A549 (cell line): ENCODE results near the gene NELFB. TPM values are rescaled to one million over a fixed set of nuclear protein-coding genes. Genes with fewer than 3 reads are reported as not detected.

Experiments used
- ATAC-seq, 2 experiments: fragments of 200-7000 bp in 1 of 2; fragments of >200 bp in 1 of 2; cut with Nextera tagmentation in 1 of 2; cut with Tn5 transposase in 1 of 2; 3 replicates each; pipeline versions ENCODE4 v1.8.0 to v1.9.1; 2018 to 2020; ENCODE audit warnings: mild to moderate bottlenecking in 1 of 2, moderate library complexity in 1 of 2
- CTCF ChIA-PET: fragments of 300-600 bp; sonication (Branson Sonifier 250); formaldehyde crosslinking; extraction: SDS; loops from one replicate; lab custom pipeline; 2021; ENCODE audit warnings: antibody characterized with exemption, inconsistent platforms; lab: Yijun Ruan, JAX
- POLR2A ChIA-PET: fragments of 350-600 bp; formaldehyde crosslinking; extraction: SDS; loops from one replicate; lab custom pipeline; 2021; ENCODE audit warnings: antibody characterized with exemption, inconsistent platforms; lab: Yijun Ruan, JAX
- DNase-seq, 2 experiments: peaks; one replicate each; pipeline versions ENCODE4 v3.0.0 to v3.0.0-alpha.2; 2011 to 2016; ENCODE audit warnings: low read depth in 1 of 2, low spot score in 1 of 2
- FAIRE-seq: peaks from 2 replicates; lab custom pipeline; 2011; peaks lifted over from hg19 to GRCh38; lab: Jason Lieb, UNC
- H3K27ac ChIP-seq, 2 experiments: fragments of >200 bp; sonication (Bioruptor Twin); formaldehyde crosslinking; 3 replicates each; pipeline ENCODE4 v1.5.1; 2016 to 2017
- H3K4me1 ChIP-seq: fragments of >200 bp; sonication (Bioruptor Twin); formaldehyde crosslinking; 3 replicates; pipeline ENCODE4 v1.6.1; 2016
- H3K4me2 ChIP-seq: fragments of >200 bp; sonication (Bioruptor Twin); formaldehyde crosslinking; 3 replicates; pipeline ENCODE4 v1.6.1; 2016
- H3K4me3 ChIP-seq: fragments of >200 bp; sonication (Bioruptor Twin); formaldehyde crosslinking; 3 replicates; pipeline ENCODE4 v1.5.1; 2016
- H3K9me3 ChIP-seq: fragments of >200 bp; sonication (Bioruptor Twin); formaldehyde crosslinking; 3 replicates; pipeline ENCODE4 v1.6.1; 2016
- BHLHE40 ChIP-seq: IDR thresholded peaks from 2 replicates; pipeline ENCODE4 v1.6.1; 2012; ENCODE audit warnings: low read depth, low read length, inconsistent platforms
- CBX8 ChIP-seq: fragments of 200-600 bp; sonication (generic); IDR thresholded peaks from 2 replicates; pipeline ENCODE4 v1.6.1; 2016
- CEBPB ChIP-seq, 2 experiments: fragments of >200 bp in 1 of 2; sonication (Bioruptor Twin) in 1 of 2; formaldehyde crosslinking in 1 of 2; IDR thresholded peaks; 2 replicates each; pipeline ENCODE4 v1.6.1; 2012 to 2016
- EHF ChIP-seq: fragments of 250-450 bp; sonication (Bioruptor Pico); IDR thresholded peaks from 2 replicates; pipeline ENCODE4 v1.5.0; 2020; ENCODE audit warnings: mild to moderate bottlenecking
- EP300 ChIP-seq, 2 experiments: fragments of >200 bp; sonication (Bioruptor Twin); formaldehyde crosslinking; IDR thresholded peaks; 2 replicates in 1 of 2; 3 replicates in 1 of 2; pipeline ENCODE4 v1.6.1; 2016 to 2017
- FOSL2 ChIP-seq, 2 experiments: fragments of 450-650 bp in 1 of 2; fragments of >200 bp in 1 of 2; sonication (Bioruptor Twin) in 1 of 2; formaldehyde crosslinking; IDR thresholded peaks; 2 replicates each; pipeline versions ENCODE4 v1.5.0 to v1.6.1; 2016 to 2020; ENCODE audit warnings: mild to moderate bottlenecking in 1 of 2, moderate library complexity in 1 of 2
- JUNB ChIP-seq: fragments of >200 bp; sonication (Bioruptor Twin); formaldehyde crosslinking; IDR thresholded peaks from 2 replicates; pipeline ENCODE4 v1.6.1; 2016
- MAFK ChIP-seq: fragments of 450-650 bp; IDR thresholded peaks from 2 replicates; pipeline ENCODE4 v1.6.1; 2014; ENCODE audit not compliant: partially characterized antibody
- MAZ ChIP-seq: fragments of 150-350 bp; IDR thresholded peaks from 2 replicates; pipeline ENCODE4 v1.6.1; 2014; ENCODE audit warnings: antibody characterized with exemption, low read depth, low read length, borderline replicate concordance
- PHF8 ChIP-seq: fragments of 200-600 bp; sonication (generic); IDR thresholded peaks from 2 replicates; pipeline ENCODE4 v1.6.1; 2016; ENCODE audit warnings: low read depth, mild to moderate bottlenecking, antibody characterized with exemption, moderate library complexity, borderline replicate concordance
- RAD21 ChIP-seq, 2 experiments: fragments of >200 bp in 1 of 2; sonication (Bioruptor Twin) in 1 of 2; formaldehyde crosslinking in 1 of 2; IDR thresholded peaks in 1 of 2; conservative IDR thresholded peaks in 1 of 2; 2 replicates in 1 of 2; 3 replicates in 1 of 2; pipeline ENCODE4 v1.6.1; 2012 to 2018; ENCODE audit warnings: inconsistent platforms in 1 of 2
- RNF2 ChIP-seq: fragments of 200-600 bp; sonication (generic); IDR thresholded peaks from 2 replicates; pipeline ENCODE4 v1.6.1; 2016; ENCODE audit warnings: low read depth, mild to moderate bottlenecking, antibody characterized with exemption, moderate library complexity, borderline replicate concordance
- SREBF2 ChIP-seq: fragments of 450-650 bp; IDR thresholded peaks from 2 replicates; pipeline ENCODE4 v1.6.1; 2014; ENCODE audit warnings: mild to moderate bottlenecking, moderate library complexity
- TFCP2L1 ChIP-seq: fragments of 250-450 bp; sonication (Bioruptor Pico); IDR thresholded peaks from 2 replicates; pipeline ENCODE4 v1.5.0; 2021; ENCODE audit warnings: mild to moderate bottlenecking
- TP53 ChIP-seq: fragments of 250-450 bp; sonication (Bioruptor Pico); IDR thresholded peaks from 2 replicates; pipeline ENCODE4 v1.5.0; 2021; ENCODE audit warnings: mild to moderate bottlenecking, moderate library complexity
- ZFP36 ChIP-seq: fragments of 450-650 bp; IDR thresholded peaks from 2 replicates; pipeline ENCODE4 v1.6.1; 2014; ENCODE audit warnings: borderline replicate concordance; ENCODE audit not compliant: partially characterized antibody
- ZSCAN20 ChIP-seq: fragments of 250-450 bp; sonication (Bioruptor Pico); IDR thresholded peaks from 2 replicates; pipeline ENCODE4 v1.8.0; 2022; ENCODE audit warnings: mild to moderate bottlenecking, moderate library complexity
- WGBS: methylation state at CpG from one replicate; pipeline ENCODE4 v1.1.6; 2017; ENCODE audit errors: missing lambda C conversion rate; 5-methylcytosine and 5-hydroxymethylcytosine counted together
- polyA plus RNA-seq, 4 experiments: library from polyadenylated mRNA; depleted of rRNA in 3 of 4; stranded (reverse); fragments of >200 nt; fragmentation: RNase III in 1 of 4; extraction: RNeasy Plus Mini Kit Qiagen cat#74134 plus additional on column Dnase treatment in 1 of 4; gene quantifications; 2 replicates in 3 of 4; 3 replicates in 1 of 4; pipeline ENCODE4 v1.2.3, GENCODE V29; 2011 to 2017
- TF ChIP-seq, protein P1 (sequence below): fragments of 150-350 bp; IDR thresholded peaks from 2 replicates; pipeline ENCODE4 v1.6.1; 2014; ENCODE audit warnings: low read depth, mild to moderate bottlenecking, low read length
- TF ChIP-seq, protein P2 (sequence below): IDR thresholded peaks from 2 replicates; pipeline ENCODE4 v1.6.1; 2012
- TF ChIP-seq, protein P3 (sequence below): IDR thresholded peaks from 2 replicates; pipeline ENCODE4 v1.6.1; 2012
- TF ChIP-seq, protein P4 (sequence below): fragments of 250-450 bp; sonication (Bioruptor Pico); IDR thresholded peaks from 2 replicates; pipeline ENCODE4 v1.5.0; 2021; ENCODE audit warnings: mild to moderate bottlenecking, moderate library complexity, borderline replicate concordance

NELFB gene
- polyA plus RNA-seq, 2 of the 4 experiments (the other 2 are of a cell fraction): 31.8 to 45.3 TPM

DNA sequence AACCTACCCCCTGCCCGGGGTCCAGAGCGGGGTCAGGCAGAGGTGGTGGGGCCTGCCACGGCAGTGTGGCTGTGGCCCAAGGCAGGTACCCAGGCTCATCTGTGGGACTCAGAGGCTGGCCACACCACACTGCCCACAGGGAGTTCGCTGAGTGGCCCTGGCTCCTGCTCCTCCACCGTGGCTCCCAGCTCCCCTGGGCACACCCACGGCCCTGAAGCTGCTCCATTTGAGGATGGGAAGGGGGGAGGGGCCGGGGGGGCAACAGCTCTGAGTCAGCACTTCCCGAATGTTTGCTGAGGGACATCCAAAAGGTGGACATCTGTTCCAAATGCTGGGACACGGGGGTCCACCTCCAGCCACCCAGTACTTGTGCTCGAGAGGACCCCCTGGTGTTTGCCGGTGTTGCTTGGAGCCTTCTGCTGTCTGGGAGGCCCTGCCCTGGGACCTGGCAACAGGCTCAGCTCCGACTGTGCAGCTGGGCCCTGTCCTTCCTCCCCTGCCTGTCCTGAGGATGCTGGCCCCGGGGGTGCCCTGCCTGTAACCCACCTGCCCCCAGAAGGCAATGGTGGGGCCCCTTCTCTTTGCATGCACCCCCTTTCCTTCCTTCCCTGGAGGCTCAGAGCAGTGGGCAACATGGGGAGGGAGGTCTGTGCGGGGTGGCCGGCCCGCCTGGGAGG, 49.4 kb downstream of the NELFB start:
- TF ChIP-seq EHF (CRISPR knock-in tag) (no peak), FOSL2 (IDR thresholded peaks at IDR 0.05) (no peak), FOSL2 (CRISPR knock-in tag; IDR thresholded peaks at IDR 0.05) (no peak), CEBPB (IDR thresholded peaks at IDR 0.05) (no peak), SREBF2 (no peak), MAFK (peak; percentile 41), TFCP2L1 (CRISPR knock-in tag) (no peak), ZFP36 (no peak)
- TF ChIP-seq, protein P1, sequence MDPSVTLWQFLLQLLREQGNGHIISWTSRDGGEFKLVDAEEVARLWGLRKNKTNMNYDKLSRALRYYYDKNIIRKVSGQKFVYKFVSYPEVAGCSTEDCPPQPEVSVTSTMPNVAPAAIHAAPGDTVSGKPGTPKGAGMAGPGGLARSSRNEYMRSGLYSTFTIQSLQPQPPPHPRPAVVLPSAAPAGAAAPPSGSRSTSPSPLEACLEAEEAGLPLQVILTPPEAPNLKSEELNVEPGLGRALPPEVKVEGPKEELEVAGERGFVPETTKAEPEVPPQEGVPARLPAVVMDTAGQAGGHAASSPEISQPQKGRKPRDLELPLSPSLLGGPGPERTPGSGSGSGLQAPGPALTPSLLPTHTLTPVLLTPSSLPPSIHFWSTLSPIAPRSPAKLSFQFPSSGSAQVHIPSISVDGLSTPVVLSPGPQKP: no peak
- FAIRE-seq (no peak), DNase-seq (no peak), ATAC-seq (peak in 1 of 2 experiments; percentile 37; a peak in 2 of 6 replicates)
- Histone ChIP-seq H3K4me3 (no peak overlapping the region), H3K9me3 (no peaks in the 10 kb centered on the region), H3K4me1 (peaks cover 19% of the 10 kb centered on the region), H3K4me2 (no peak overlapping the region), H3K27ac (peak overlapping the region in 1 of 2 experiments; percentile 45; a peak in 1 of 6 replicates)
- CTCF ChIA-PET: interaction anchor here (0.8 to 4.4 kb wide), 8 partner anchors 8 to 230 kb away, joined by 3 to 51 read pairs (median 4); no protein-coding TSS in a partner anchor
- POLR2A ChIA-PET: no interaction called here
- WGBS: 67% methylated on average over 9 of the region's 16 CpGs

DNA sequence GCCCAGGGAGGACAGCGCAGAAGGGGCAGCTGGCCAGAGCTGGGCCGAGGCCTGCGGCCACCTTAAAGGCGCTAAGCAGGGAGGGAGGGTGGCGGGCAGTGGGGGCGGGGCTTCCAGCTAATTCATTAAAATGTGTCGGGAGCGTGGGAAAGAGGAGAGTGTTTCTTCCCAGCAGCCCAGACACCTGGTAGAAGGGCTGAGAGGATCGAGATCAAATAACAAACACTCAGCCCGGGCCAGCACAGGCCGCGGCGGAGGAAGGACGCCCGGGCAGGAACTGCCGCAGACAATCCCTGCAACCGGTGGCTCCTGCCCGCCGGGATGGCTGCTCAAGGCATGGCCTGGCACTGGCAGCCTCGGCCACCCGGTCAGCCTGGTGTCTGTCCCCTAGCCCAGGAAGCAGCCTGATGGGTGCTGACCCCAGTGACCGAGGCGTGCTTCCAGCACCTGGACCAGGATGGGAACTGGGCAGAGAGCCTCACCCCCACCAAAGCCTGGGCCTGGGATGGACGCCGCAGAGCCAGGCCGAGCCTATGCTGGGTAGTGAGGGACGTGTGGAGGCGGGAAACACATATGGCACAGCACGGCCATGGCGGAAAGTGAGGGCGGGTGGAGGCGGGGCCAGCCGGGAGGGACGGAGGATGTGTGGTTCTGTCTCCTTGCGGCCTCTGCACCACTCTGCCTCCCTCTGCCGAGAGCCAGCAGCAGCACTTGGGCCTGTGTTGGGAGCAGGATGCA, 50.1 kb downstream of the NELFB start:
- no peak overlapping the region for H3K4me2 ChIP-seq

DNA sequence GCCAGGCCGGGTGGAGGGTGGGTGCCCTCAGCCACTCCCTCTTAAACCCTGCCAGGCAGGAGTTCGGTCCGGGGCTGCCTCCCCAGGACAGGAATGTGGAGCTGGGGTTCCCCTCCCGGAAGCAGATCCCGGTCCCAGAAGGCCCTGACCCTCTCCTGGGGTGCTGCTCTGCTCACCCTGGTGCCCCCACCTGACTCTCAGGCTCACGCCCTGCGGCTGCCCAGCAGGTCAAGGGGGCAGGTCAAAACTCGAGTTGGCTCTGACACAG, 50.6 kb downstream of the NELFB start:
- POLR2A ChIA-PET: no interaction called here
- Histone ChIP-seq H3K4me3 (no peak overlapping the region), H3K4me1 (peaks cover 16% of the 10 kb centered on the region), H3K27ac (peak overlapping the region in 1 of 2 experiments; percentile 30; a peak in 3 of 6 replicates), H3K4me2 (no peak overlapping the region), H3K9me3 (no peaks in the 10 kb centered on the region)
- WGBS: 48% methylated on average over 3 of the region's 8 CpGs
- FAIRE-seq (no peak), DNase-seq (no peak), ATAC-seq (no peak)
- CTCF ChIA-PET: interaction anchor here (1.1 kb wide), 1 partner anchor 117 kb away, joined by 4 read pairs; the partner anchor contains the start of genes EXD3 and NOXA1
- TF ChIP-seq, protein P2, sequence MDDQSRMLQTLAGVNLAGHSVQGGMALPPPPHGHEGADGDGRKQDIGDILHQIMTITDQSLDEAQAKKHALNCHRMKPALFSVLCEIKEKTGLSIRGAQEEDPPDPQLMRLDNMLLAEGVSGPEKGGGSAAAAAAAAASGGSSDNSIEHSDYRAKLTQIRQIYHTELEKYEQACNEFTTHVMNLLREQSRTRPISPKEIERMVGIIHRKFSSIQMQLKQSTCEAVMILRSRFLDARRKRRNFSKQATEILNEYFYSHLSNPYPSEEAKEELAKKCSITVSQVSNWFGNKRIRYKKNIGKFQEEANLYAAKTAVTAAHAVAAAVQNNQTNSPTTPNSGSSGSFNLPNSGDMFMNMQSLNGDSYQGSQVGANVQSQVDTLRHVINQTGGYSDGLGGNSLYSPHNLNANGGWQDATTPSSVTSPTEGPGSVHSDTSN: no peak
- TF ChIP-seq CBX8 (no peak), RAD21 (conservative IDR thresholded peaks at IDR 0.05 in 1 of 2, IDR thresholded peaks at IDR 0.05 in 1 of 2) (no peak), MAFK (no peak), BHLHE40 (no peak), TP53 (no peak), EP300 (IDR thresholded peaks at IDR 0.05) (no peak), ZSCAN20 (CRISPR knock-in tag) (no peak), PHF8 (no peak), MAZ (no peak), JUNB (no peak), RNF2 (no peak)
- TF ChIP-seq, protein P3, sequence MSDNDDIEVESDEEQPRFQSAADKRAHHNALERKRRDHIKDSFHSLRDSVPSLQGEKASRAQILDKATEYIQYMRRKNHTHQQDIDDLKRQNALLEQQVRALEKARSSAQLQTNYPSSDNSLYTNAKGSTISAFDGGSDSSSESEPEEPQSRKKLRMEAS: no peak
- TF ChIP-seq, protein P1: no peak
- TF ChIP-seq, protein P4, sequence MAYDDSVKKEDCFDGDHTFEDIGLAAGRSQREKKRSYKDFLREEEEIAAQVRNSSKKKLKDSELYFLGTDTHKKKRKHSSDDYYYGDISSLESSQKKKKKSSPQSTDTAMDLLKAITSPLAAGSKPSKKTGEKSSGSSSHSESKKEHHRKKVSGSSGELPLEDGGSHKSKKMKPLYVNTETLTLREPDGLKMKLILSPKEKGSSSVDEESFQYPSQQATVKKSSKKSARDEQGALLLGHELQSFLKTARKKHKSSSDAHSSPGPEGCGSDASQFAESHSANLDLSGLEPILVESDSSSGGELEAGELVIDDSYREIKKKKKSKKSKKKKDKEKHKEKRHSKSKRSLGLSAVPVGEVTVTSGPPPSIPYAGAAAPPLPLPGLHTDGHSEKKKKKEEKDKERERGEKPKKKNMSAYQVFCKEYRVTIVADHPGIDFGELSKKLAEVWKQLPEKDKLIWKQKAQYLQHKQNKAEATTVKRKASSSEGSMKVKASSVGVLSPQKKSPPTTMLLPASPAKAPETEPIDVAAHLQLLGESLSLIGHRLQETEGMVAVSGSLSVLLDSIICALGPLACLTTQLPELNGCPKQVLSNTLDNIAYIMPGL (CRISPR knock-in tag): no peak

More for the DNA sequence above, 50.1 kb downstream of the NELFB start:
- H3K4me3 ChIP-seq: no peak overlapping the region
- DNase-seq (peak in 1 of 2 experiments; percentile 70), ATAC-seq (peak; percentile 21 to 67; a peak in 3 of 6 replicates), FAIRE-seq (no peak)
- POLR2A ChIA-PET: no interaction called here
- CTCF ChIA-PET: interaction anchor here (0.9 to 4.4 kb wide), 4 partner anchors 8 to 117 kb away, joined by 3 to 51 read pairs (median 4); partner anchors contain the start of genes EXD3 and NOXA1
- TF ChIP-seq JUNB (no peak), CEBPB (IDR thresholded peaks at IDR 0.05) (no peak)
- TF ChIP-seq, protein P4 (CRISPR knock-in tag): no peak
- H3K4me1 ChIP-seq: peaks cover 16% of the 10 kb centered on the region
- no peaks in the 10 kb centered on the region for H3K9me3 ChIP-seq
- peak overlapping the region in 1 of 2 experiments; percentile 45; a peak in 3 of 6 replicates for H3K27ac ChIP-seq
- WGBS: 79% methylated on average over 22 of the region's 36 CpGs
